ENCODE data around the gene KPNB1.
A peak's percentile ranks its signal among the peaks of the same experiment; 100 is the strongest.

KPNB1 gene

DNA sequence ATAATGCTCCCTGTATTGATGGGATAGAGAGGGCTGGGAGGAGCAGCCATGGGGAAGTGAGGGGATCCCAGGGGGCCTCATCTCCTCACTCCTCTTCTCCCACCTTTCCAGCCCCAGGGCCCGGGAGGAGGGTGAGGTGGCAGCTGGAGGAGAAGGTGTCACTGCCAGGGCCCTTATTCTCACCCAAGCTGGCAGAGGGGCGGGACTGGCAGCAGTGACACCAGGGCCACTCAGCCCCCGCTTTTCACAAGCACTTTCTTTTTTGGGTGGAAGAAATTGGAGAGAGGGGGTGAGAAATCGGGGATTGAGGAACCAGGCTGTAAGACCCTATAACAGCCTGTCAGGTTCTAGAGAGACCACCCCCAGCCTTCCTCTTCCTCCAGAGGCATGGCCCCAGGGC, 81.0 kb downstream of the KPNB1 start:
- Histone ChIP-seq H3K27ac (no peak overlapping the region), H3K9me3 (no peaks in the 10 kb centered on the region), H3K36me3 (no peaks in the 10 kb centered on the region), H3K4me3 (no peak overlapping the region), H3K27me3 (peaks cover 0 to 87% of the 10 kb centered on the region in 2 donors), H3K4me1 (peaks cover 0 to 17% (median 12%) of the 10 kb centered on the region in 4 donors)
- no peak for DNase-seq
- intact Hi-C loops (cut with DNase I; ENCODE audit: low total_unique reads) = no loop called here
- TF ChIP-seq, protein P1, sequence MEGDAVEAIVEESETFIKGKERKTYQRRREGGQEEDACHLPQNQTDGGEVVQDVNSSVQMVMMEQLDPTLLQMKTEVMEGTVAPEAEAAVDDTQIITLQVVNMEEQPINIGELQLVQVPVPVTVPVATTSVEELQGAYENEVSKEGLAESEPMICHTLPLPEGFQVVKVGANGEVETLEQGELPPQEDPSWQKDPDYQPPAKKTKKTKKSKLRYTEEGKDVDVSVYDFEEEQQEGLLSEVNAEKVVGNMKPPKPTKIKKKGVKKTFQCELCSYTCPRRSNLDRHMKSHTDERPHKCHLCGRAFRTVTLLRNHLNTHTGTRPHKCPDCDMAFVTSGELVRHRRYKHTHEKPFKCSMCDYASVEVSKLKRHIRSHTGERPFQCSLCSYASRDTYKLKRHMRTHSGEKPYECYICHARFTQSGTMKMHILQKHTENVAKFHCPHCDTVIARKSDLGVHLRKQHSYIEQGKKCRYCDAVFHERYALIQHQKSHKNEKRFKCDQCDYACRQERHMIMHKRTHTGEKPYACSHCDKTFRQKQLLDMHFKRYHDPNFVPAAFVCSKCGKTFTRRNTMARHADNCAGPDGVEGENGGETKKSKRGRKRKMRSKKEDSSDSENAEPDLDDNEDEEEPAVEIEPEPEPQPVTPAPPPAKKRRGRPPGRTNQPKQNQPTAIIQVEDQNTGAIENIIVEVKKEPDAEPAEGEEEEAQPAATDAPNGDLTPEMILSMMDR (IDR thresholded peaks at IDR 0.05) = no peak

DNA sequence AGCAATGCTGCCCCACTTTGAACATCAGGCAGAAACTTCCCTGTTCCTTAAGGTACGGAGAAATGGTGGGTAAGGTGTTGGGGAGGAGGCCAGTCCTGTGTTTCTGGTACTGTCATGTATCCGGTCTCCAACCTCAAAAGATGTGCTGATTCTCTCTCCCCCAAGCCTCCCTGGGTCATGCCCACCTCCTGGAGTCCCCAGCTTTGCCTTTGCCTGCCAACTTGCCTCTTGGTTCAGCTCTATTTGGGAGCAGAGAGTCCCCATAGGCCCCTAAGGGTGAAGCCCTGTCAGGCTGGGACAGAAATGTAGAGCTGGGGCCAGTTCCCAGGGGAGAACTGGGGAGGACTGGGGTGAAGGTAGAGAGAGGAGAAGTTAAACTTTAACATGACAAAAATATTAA, 81.7 kb downstream of the KPNB1 start:
- Histone ChIP-seq H3K27ac (no peak overlapping the region), H3K4me1 (peaks cover 0 to 17% (median 12%) of the 10 kb centered on the region in 4 donors), H3K4me3 (no peak overlapping the region), H3K9me3 (no peaks in the 10 kb centered on the region), H3K27me3 (peaks cover 0 to 83% of the 10 kb centered on the region in 2 donors), H3K36me3 (no peaks in the 10 kb centered on the region)
- peak in 1 of 2 donors; percentile 11 for DNase-seq
- intact Hi-C loops (cut with DNase I; ENCODE audit: low total_unique reads) = no loop called here
- TF ChIP-seq, protein P1 (IDR thresholded peaks at IDR 0.05) = no peak

DNA sequence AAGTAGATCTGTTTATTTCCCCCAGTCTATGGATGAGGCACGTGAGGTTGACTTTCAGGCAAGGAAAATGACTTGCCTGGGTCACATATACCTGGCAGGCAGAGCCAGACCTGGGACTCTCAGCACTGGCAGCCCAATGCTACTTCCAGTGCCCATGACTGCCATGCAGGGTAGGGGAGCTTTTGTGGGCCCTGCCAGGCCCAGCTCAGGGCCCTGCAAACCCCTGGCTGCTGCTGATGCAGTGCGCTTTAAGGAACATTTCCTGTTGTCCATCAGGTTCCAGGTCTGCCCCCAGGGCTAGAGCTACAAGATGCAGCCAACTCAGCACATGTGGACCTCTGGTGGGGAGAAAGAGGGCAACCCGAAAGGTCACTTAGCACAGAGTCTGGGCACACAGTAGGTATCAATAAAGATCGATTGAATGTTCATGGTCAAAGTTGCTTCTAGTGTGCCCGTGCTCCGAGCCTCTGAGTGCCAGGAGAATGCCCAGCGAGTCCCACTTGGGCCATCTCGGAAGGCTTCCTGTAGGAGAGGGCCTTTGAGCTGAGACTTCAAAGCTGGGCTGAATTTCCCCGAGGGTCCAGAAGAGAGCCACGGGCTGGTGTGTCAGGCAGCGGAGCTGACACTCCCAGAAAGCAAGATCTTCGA, 82.8 kb downstream of the KPNB1 start:
- DNase-seq = peak; percentile 11 to 13
- Histone ChIP-seq H3K9me3 (no peaks in the 10 kb centered on the region), H3K4me3 (peak overlapping the region in 1 of 2 donors; percentile 50), H3K4me1 (peaks cover 0 to 17% (median 12%) of the 10 kb centered on the region in 4 donors), H3K36me3 (no peaks in the 10 kb centered on the region), H3K27ac (no peak overlapping the region), H3K27me3 (peaks cover 0 to 74% of the 10 kb centered on the region in 2 donors)
- TF ChIP-seq, protein P1 (IDR thresholded peaks at IDR 0.05) = no peak
- intact Hi-C loops (cut with DNase I; ENCODE audit: low total_unique reads) = no loop called here

DNA sequence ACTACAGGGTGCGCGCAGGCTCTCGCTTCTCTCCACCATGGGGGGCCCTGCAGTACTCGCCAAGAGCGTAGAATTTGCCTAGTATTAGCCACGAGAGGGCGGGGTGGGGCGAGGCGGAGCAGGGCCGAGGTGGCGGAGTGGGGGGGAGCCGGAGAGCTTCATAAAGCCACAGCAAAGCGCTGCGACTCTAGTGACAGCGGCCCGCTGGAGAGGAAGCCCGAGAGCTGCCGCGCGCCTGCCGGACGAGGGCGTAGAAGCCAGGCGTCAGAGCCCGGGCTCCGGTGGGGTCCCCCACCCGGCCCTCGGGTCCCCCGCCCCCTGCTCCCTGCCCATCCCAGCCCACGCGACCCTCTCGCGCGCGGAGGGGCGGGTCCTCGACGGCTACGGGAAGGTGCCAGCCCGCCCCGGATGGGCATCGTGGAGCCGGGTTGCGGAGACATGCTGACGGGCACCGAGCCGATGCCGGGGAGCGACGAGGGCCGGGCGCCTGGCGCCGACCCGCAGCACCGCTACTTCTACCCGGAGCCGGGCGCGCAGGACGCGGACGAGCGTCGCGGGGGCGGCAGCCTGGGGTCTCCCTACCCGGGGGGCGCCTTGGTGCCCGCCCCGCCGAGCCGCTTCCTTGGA, 83.4 kb downstream of the KPNB1 start, which contains the start of gene TBX21:
Gene TBX21 (plus strand): TSS at position 190 of the 627 bp plus-strand sequence. CDS start 219 bp downstream, at position 409.
- Histone ChIP-seq H3K27ac (no peak within 1 kb of the TSS), H3K4me1 (peaks cover 0 to 17% (median 12%) of the 10 kb centered on the region in 4 donors), H3K9me3 (no peaks in the 10 kb centered on the region), H3K27me3 (peaks cover 0 to 68% of the 10 kb centered on the region in 2 donors), H3K4me3 (peak within 1 kb of the TSS; percentile 20 to 50), H3K36me3 (no peaks in the 10 kb centered on the region)
- intact Hi-C loops (cut with DNase I; ENCODE audit: low total_unique reads) = no loop called here
- DNase-seq = peak; percentile 46 to 69
- TF ChIP-seq, protein P1 (IDR thresholded peaks at IDR 0.05) = no peak

DNA sequence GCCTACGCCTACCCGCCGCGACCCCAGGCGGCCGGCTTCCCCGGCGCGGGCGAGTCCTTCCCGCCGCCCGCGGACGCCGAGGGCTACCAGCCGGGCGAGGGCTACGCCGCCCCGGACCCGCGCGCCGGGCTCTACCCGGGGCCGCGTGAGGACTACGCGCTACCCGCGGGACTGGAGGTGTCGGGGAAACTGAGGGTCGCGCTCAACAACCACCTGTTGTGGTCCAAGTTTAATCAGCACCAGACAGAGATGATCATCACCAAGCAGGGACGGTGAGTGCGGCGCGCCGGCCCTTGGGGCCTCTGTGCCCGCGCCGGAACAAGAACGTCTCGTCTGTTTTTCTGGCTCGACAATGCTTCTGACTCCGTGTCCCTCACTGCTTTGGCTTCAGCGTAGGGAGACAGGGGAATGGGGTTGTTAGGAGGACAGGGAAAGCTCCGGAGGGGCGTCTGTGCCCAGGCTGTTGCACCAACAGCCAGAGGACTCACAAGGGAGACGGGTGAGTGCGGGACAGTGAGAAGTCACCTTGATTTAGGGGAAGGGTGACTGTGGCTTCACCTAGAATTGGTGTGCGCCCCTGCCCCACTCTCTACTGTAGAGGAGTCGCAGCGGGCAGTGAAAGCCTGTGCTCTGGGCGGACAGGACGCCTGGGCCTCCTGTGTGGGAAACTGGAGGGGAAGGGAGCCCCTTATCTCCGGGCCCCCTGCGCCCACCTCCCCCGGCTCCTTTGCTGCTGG, 84.1 kb downstream of the KPNB1 start:
- no peaks in the 10 kb centered on the region for H3K36me3 ChIP-seq
- no peaks in the 10 kb centered on the region for H3K9me3 ChIP-seq
- H3K27me3 ChIP-seq = peaks cover 0 to 67% of the 10 kb centered on the region in 2 donors
- H3K4me1 ChIP-seq = peaks cover 0 to 17% (median 12%) of the 10 kb centered on the region in 4 donors
- peak; percentile 18 to 61 for DNase-seq
- TF ChIP-seq, protein P1 (IDR thresholded peaks at IDR 0.05) = no peak
- no peak overlapping the region for H3K27ac ChIP-seq
- intact Hi-C loops (cut with DNase I; ENCODE audit: low total_unique reads) = no loop called here
- H3K4me3 ChIP-seq = peak overlapping the region; percentile 20 to 50
